Stomach (tissue), 4 donors: ENCODE measurements around the gene C20orf202.

Experiments
- CTCF ChIP-seq, 7 experiments: fragments of 450-650 bp in 4 of 7; fragments of 200-600 bp in 3 of 7; sonication (generic) in 3 of 7; IDR thresholded peaks; one replicate each; pipeline ENCODE4 v1.5.1; 2016 to 2019; ENCODE audit warnings: antibody characterized with exemption in 7 of 7, control low read depth in 2 of 7, mild to moderate bottlenecking in 1 of 7
- EP300 ChIP-seq: sonication (generic); formaldehyde crosslinking; IDR thresholded peaks from one replicate; pipeline ENCODE4 v1.6.1; 2017; ENCODE audit warnings: antibody characterized with exemption
- POLR2A ChIP-seq, 4 donors: fragments of 450-650 bp; IDR thresholded peaks; one replicate each; pipeline ENCODE4 v1.6.1; 2016; ENCODE audit warnings: antibody characterized with exemption in 4 of 4, control low read depth in 2 of 4, mild to moderate bottlenecking in 1 of 4, moderate library complexity in 1 of 4
- POLR2AphosphoS5 ChIP-seq, 3 donors: sonication (generic); formaldehyde crosslinking; IDR thresholded peaks; one replicate each; pipeline ENCODE4 v1.6.1; 2016; ENCODE audit warnings: antibody characterized with exemption in 3 of 3

GRCh38 chr20:1241456-1241855 is 38.2 kb downstream of the C20orf202 start:
- no peak for TF ChIP-seq CTCF (IDR thresholded peaks at IDR 0.05)
- no peak for TF ChIP-seq POLR2A (IDR thresholded peaks at IDR 0.05)
- TF ChIP-seq EP300: no peak
- no peak for TF ChIP-seq POLR2AphosphoS5 (IDR thresholded peaks at IDR 0.05)
